GM12892 (cell line): ENCODE results near the gene ZNF836.

Experiments
- POLR2A ChIP-seq: IDR thresholded peaks from 2 replicates; pipeline ENCODE4 v1.6.1; 2011; ENCODE audit warnings: low read depth, low read length, control low read depth
- POLR2AphosphoS5 ChIP-seq: IDR thresholded peaks from 2 replicates; pipeline ENCODE4 v1.6.1; 2011; ENCODE audit warnings: low read depth, low read length, control low read depth

- TF ChIP-seq POLR2AphosphoS5: no peak
- TF ChIP-seq POLR2A: no peak
Measured at GRCh38 chr19:52141203-52141602, 30.2 kb downstream of the ZNF836 start.
